GM23338 (cell line): Measurements from ENCODE around the gene TTC39B. TPM values are rescaled to one million over a fixed set of nuclear protein-coding genes. Genes with fewer than 3 reads are reported as not detected.

Experiments
- ATAC-seq: fragments of 200-7000 bp; cut with Tn5 transposase; 3 replicates; pipeline ENCODE4 v1.9.1; 2020
- DNase-seq: peaks from one replicate; pipeline ENCODE4 v3.0.0-alpha.2; 2015; ENCODE audit warnings: low spot score
- H2AFZ ChIP-seq: fragments of 200-600 bp; sonication (generic); 2 replicates; pipeline ENCODE4 v1.8.0; 2016; ENCODE audit warnings: antibody characterized with exemption, mild to moderate bottlenecking, moderate library complexity
- H3F3A ChIP-seq: fragments of 200-600 bp; sonication (generic); replicated peaks from 2 replicates; pipeline ENCODE4 v1.8.0; 2017; ENCODE audit warnings: antibody characterized with exemption, mixed run types, low read depth
- H3K27ac ChIP-seq: fragments of 200-600 bp; sonication (generic); 2 replicates; pipeline ENCODE4 v1.6.1; 2016; ENCODE audit warnings: low read depth
- H3K27me3 ChIP-seq: fragments of 200-600 bp; sonication (generic); 2 replicates; pipeline ENCODE4 v1.8.0; 2016; ENCODE audit warnings: mild to moderate bottlenecking, mixed run types, moderate library complexity; ENCODE audit not compliant: insufficient read depth
- H3K36me3 ChIP-seq: fragments of 200-600 bp; sonication (generic); 2 replicates; pipeline ENCODE4 v1.8.0; 2016; ENCODE audit warnings: mild to moderate bottlenecking; ENCODE audit not compliant: insufficient read depth
- H3K4me1 ChIP-seq: fragments of 200-600 bp; sonication (generic); 2 replicates; pipeline ENCODE4 v1.8.0; 2016; ENCODE audit warnings: mild to moderate bottlenecking, moderate library complexity; ENCODE audit not compliant: insufficient read depth
- H3K4me2 ChIP-seq: fragments of 200-600 bp; sonication (generic); 2 replicates; pipeline ENCODE4 v1.7.1; 2017; ENCODE audit warnings: mixed run types
- H3K4me3 ChIP-seq: fragments of 200-600 bp; sonication (generic); 2 replicates; pipeline ENCODE4 v1.6.1; 2016; ENCODE audit warnings: mixed run types
- H3K79me2 ChIP-seq: fragments of 200-600 bp; sonication (generic); replicated peaks from 2 replicates; pipeline ENCODE4 v1.8.0; 2017; ENCODE audit warnings: mild to moderate bottlenecking; ENCODE audit not compliant: insufficient read depth
- H3K9me2 ChIP-seq: fragments of 200-600 bp; sonication (generic); 2 replicates; pipeline ENCODE4 v1.8.0; 2017; ENCODE audit not compliant: insufficient read depth
- H4K20me1 ChIP-seq: fragments of 200-600 bp; sonication (generic); replicated peaks from 2 replicates; pipeline ENCODE4 v1.8.0; 2017; ENCODE audit warnings: mild to moderate bottlenecking; ENCODE audit not compliant: insufficient read depth
- H3K27ac Mint-ChIP-seq: 2 replicates; pipeline ENCODE4 v1.8.0; 2020; ENCODE audit warnings: inconsistent platforms, mild to moderate bottlenecking, moderate library complexity, mixed read lengths
- H3K27me3 Mint-ChIP-seq: 3 replicates; pipeline ENCODE4 v1.8.0; 2022; ENCODE audit warnings: low read depth, mild to moderate bottlenecking, moderate library complexity, mixed read lengths, inconsistent platforms; ENCODE audit not compliant: insufficient read depth, poor library complexity
- H3K36me3 Mint-ChIP-seq: 3 replicates; pipeline ENCODE4 v1.8.0; 2021; ENCODE audit warnings: low read depth, mild to moderate bottlenecking, inconsistent platforms, moderate library complexity, mixed read lengths
- H3K4me1 Mint-ChIP-seq: 3 replicates; pipeline ENCODE4 v1.8.0; 2020; ENCODE audit warnings: mild to moderate bottlenecking, inconsistent platforms, mixed read lengths
- H3K4me3 Mint-ChIP-seq: 3 replicates; pipeline ENCODE4 v1.8.0; 2021; ENCODE audit warnings: moderate library complexity, mild to moderate bottlenecking, inconsistent platforms, mixed read lengths
- H3K9me3 Mint-ChIP-seq: 3 replicates; pipeline ENCODE4 v1.8.0; 2020; ENCODE audit warnings: moderate library complexity, mild to moderate bottlenecking, inconsistent platforms, mixed read lengths
- CREB1 ChIP-seq: fragments of 250-450 bp; sonication (Bioruptor Pico); IDR thresholded peaks from 2 replicates; pipeline ENCODE4 v1.5.0; 2020; ENCODE audit warnings: low read depth, mild to moderate bottlenecking, moderate library complexity
- EZH2 ChIP-seq: fragments of 200-600 bp; sonication (generic); IDR thresholded peaks from one replicate; pipeline ENCODE4 v1.8.0; 2017; ENCODE audit warnings: antibody characterized with exemption, mild to moderate bottlenecking, low read depth; ENCODE audit not compliant: unreplicated experiment
- EZH2phosphoT487 ChIP-seq: fragments of 200-600 bp; sonication (generic); IDR thresholded peaks from one replicate; pipeline ENCODE4 v1.8.1; 2018; ENCODE audit warnings: antibody characterized with exemption; ENCODE audit not compliant: unreplicated experiment
- JUNB ChIP-seq: IDR thresholded peaks from one replicate; pipeline ENCODE4 v1.6.1; 2016; ENCODE audit warnings: antibody characterized with exemption; ENCODE audit not compliant: unreplicated experiment
- POLR2AphosphoS5 ChIP-seq: IDR thresholded peaks from 2 replicates; pipeline ENCODE4 v1.6.1; 2016; ENCODE audit warnings: antibody characterized with exemption, low read depth
- STAT1 ChIP-seq: IDR thresholded peaks from one replicate; pipeline ENCODE4 v1.6.1; 2016; ENCODE audit warnings: antibody characterized with exemption; ENCODE audit not compliant: unreplicated experiment
- ZNF114 ChIP-seq: fragments of 250-450 bp; sonication (Bioruptor Pico); IDR thresholded peaks from 2 replicates; pipeline ENCODE4 v1.5.0; 2020; ENCODE audit warnings: mild to moderate bottlenecking, moderate library complexity
- ZNF331 ChIP-seq: fragments of 250-450 bp; sonication (Bioruptor Pico); IDR thresholded peaks from 2 replicates; pipeline ENCODE4 v1.5.0; 2020; ENCODE audit warnings: low read depth, mild to moderate bottlenecking, moderate library complexity
- polyA plus RNA-seq: library from polyadenylated mRNA; unstranded; fragments of >200 nt; fragmentation: Nextera tagmentation; extraction: Ambion mirVana; gene quantifications from 2 replicates; pipeline ENCODE4 v1.2.1, GENCODE V29; 2016
- total RNA-seq: library from RNA; depleted of rRNA; stranded (reverse); fragments of >200 nt; shearing (Covaris generic); gene quantifications from 2 replicates; pipeline ENCODE4 v1.2.3, GENCODE V29; 2014
- TF ChIP-seq, protein P1 (sequence below), 2 experiments: fragments of 200-600 bp in 1 of 2; sonication (generic) in 1 of 2; conservative IDR thresholded peaks; 2 replicates each; pipeline versions ENCODE4 v1.5.1 to v1.6.1; 2016 to 2017; ENCODE audit warnings: antibody characterized with exemption in 2 of 2, low read depth in 2 of 2, mild to moderate bottlenecking in 2 of 2, moderate library complexity in 1 of 2
- TF ChIP-seq, protein P2 (sequence below): IDR thresholded peaks from 2 replicates; pipeline ENCODE4 v1.6.1; 2016; ENCODE audit warnings: antibody characterized with exemption
- TF ChIP-seq, protein P3 (sequence below): IDR thresholded peaks from one replicate; pipeline ENCODE4 v1.6.1; 2018; ENCODE audit warnings: antibody characterized with exemption; ENCODE audit not compliant: unreplicated experiment

The TTC39B gene
- total and polyA plus RNA-seq, 2 experiments from 2014 or later: 2.8 to 11.1 TPM

GRCh38 chr9:15272377-15272928 lies 34.6 kb downstream of the TTC39B start (continued):
- TF ChIP-seq, protein P1, sequence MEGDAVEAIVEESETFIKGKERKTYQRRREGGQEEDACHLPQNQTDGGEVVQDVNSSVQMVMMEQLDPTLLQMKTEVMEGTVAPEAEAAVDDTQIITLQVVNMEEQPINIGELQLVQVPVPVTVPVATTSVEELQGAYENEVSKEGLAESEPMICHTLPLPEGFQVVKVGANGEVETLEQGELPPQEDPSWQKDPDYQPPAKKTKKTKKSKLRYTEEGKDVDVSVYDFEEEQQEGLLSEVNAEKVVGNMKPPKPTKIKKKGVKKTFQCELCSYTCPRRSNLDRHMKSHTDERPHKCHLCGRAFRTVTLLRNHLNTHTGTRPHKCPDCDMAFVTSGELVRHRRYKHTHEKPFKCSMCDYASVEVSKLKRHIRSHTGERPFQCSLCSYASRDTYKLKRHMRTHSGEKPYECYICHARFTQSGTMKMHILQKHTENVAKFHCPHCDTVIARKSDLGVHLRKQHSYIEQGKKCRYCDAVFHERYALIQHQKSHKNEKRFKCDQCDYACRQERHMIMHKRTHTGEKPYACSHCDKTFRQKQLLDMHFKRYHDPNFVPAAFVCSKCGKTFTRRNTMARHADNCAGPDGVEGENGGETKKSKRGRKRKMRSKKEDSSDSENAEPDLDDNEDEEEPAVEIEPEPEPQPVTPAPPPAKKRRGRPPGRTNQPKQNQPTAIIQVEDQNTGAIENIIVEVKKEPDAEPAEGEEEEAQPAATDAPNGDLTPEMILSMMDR (conservative IDR thresholded peaks at IDR 0.05; ENCODE audit: low read depth in 2 of 2): no peak
- no peak for TF ChIP-seq ZNF114 (CRISPR knock-in tag)
- TF ChIP-seq CREB1: no peak
- TF ChIP-seq EZH2phosphoT487: no peak
- TF ChIP-seq EZH2: no peak

DNA sequence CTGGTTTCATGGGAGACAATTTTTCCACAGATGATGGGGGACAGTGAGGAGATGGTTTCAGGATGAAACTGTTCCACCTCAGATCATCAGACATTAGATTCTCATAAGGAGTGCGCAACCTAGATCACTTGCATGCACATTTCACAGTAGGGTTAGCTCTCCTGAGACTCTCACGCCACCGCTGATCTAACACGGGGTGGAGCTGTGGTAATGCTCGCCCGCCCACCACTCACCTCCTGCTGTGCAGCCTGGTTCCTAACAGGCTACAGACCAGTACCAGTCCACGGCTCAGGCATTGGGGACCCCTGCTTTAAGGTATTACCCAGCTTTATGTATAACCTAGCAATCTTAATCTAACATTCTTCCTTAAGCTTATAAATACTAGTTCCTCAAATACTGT lies 35.6 kb downstream of the TTC39B start:
- no peak overlapping the region for H3K27ac ChIP-seq
- H3F3A ChIP-seq: no peaks in the 10 kb centered on the region
- no peaks in the 10 kb centered on the region for H3K27me3 ChIP-seq
- TF ChIP-seq CREB1 (no peak), POLR2AphosphoS5 (no peak), EZH2phosphoT487 (no peak), JUNB (no peak), ZNF331 (no peak), EZH2 (no peak), STAT1 (no peak)
- TF ChIP-seq, protein P2, sequence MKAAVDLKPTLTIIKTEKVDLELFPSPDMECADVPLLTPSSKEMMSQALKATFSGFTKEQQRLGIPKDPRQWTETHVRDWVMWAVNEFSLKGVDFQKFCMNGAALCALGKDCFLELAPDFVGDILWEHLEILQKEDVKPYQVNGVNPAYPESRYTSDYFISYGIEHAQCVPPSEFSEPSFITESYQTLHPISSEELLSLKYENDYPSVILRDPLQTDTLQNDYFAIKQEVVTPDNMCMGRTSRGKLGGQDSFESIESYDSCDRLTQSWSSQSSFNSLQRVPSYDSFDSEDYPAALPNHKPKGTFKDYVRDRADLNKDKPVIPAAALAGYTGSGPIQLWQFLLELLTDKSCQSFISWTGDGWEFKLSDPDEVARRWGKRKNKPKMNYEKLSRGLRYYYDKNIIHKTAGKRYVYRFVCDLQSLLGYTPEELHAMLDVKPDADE: no peak
- TF ChIP-seq, protein P3, sequence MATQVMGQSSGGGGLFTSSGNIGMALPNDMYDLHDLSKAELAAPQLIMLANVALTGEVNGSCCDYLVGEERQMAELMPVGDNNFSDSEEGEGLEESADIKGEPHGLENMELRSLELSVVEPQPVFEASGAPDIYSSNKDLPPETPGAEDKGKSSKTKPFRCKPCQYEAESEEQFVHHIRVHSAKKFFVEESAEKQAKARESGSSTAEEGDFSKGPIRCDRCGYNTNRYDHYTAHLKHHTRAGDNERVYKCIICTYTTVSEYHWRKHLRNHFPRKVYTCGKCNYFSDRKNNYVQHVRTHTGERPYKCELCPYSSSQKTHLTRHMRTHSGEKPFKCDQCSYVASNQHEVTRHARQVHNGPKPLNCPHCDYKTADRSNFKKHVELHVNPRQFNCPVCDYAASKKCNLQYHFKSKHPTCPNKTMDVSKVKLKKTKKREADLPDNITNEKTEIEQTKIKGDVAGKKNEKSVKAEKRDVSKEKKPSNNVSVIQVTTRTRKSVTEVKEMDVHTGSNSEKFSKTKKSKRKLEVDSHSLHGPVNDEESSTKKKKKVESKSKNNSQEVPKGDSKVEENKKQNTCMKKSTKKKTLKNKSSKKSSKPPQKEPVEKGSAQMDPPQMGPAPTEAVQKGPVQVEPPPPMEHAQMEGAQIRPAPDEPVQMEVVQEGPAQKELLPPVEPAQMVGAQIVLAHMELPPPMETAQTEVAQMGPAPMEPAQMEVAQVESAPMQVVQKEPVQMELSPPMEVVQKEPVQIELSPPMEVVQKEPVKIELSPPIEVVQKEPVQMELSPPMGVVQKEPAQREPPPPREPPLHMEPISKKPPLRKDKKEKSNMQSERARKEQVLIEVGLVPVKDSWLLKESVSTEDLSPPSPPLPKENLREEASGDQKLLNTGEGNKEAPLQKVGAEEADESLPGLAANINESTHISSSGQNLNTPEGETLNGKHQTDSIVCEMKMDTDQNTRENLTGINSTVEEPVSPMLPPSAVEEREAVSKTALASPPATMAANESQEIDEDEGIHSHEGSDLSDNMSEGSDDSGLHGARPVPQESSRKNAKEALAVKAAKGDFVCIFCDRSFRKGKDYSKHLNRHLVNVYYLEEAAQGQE: no peak
- TF ChIP-seq, protein P1 (conservative IDR thresholded peaks at IDR 0.05; ENCODE audit: low read depth in 2 of 2): no peak
- no peaks in the 10 kb centered on the region for H4K20me1 ChIP-seq
- no peak overlapping the region for H3K4me3 Mint-ChIP-seq
- no peaks in the 10 kb centered on the region; the same call in 2 of the 3 replicates for H3K9me3 Mint-ChIP-seq
- H3K9me2 ChIP-seq: peaks cover 5% of the 10 kb centered on the region; the same call in 1 of the 2 replicates
- H3K4me3 ChIP-seq: no peak overlapping the region
- ATAC-seq (no peak), DNase-seq (no peak)
- no peak overlapping the region for H3K4me2 ChIP-seq
- H3K36me3 Mint-ChIP-seq: peaks cover 10% of the 10 kb centered on the region; the same call in 2 of the 3 replicates
- H3K27me3 Mint-ChIP-seq: peaks cover 3% of the 10 kb centered on the region
- no peak overlapping the region for H3K27ac Mint-ChIP-seq
- 0 out of 2 replicates have a peak, but pooled peaks cover 3% of the 10 kb centered on the region for H3K36me3 ChIP-seq
- no peak overlapping the region for H2AFZ ChIP-seq
- no peaks in the 10 kb centered on the region; the same call in 1 of the 2 replicates for H3K79me2 ChIP-seq
- H3K4me1 Mint-ChIP-seq: peaks cover 15% of the 10 kb centered on the region
- H3K4me1 ChIP-seq: peaks cover 14% of the 10 kb centered on the region; the same call in 1 of the 2 replicates
